ENCODE data around the gene TOPAZ1. TPM values are rescaled to one million over a fixed set of nuclear protein-coding genes. Genes with fewer than 3 reads are reported as not detected.

The TOPAZ1 gene
- polyA plus RNA-seq, 3 donors = not detected

DNA sequence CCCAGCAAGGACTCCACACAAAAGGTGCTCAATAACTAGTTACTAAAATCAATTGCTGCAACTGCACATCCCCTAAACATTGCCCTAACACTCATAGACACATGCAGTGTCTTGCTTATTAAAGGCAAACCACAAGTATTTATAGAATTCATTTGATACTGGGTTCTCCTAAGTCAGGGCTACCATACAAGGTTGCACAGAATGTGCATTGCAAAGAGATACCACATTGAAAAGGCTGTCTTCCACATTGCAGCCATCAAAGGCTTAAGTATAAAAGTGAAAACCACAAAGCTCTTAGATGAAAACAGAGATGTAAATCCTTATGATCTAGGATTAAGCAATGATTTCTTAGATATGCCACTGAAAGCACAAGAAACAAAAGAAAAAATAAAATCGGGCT, 33.6 kb upstream of the TOPAZ1 start:
- H3K27ac ChIP-seq (ENCODE audit: low read depth in 1 of 2, low read length in 2 of 2) = no peak overlapping the region
- no peak overlapping the region for H3K9ac ChIP-seq (ENCODE audit: insufficient read depth, low read length, poor library complexity, severe bottlenecking)
- no peaks in the 10 kb centered on the region for H3K4me1 ChIP-seq (ENCODE audit: control insufficient read depth in 1 of 2, insufficient read depth in 2 of 2, low read length in 2 of 2)
- Mint-ChIP-seq H3K4me1 (peaks cover 9% of the 10 kb centered on the region), H3K9me3 (peaks cover 0 to 2% (median 0%) of the 10 kb centered on the region in 7 donors), H3K27me3 (ENCODE audit: low read depth in 3 of 3) (peaks cover 0 to 2% (median 2%) of the 10 kb centered on the region in 3 donors), H3K27ac (no peak overlapping the region), H3K36me3 (no peaks in the 10 kb centered on the region), H3K4me3 (no peak overlapping the region)
- H3K27me3 ChIP-seq (ENCODE audit: control insufficient read depth in 2 of 2, insufficient read depth in 2 of 2, low read length in 2 of 2) = no peaks in the 10 kb centered on the region
- no peaks in the 10 kb centered on the region for H3K79me2 ChIP-seq (ENCODE audit: insufficient read depth, low read length)
- no CpG with 5 or more reads among the region's 1 CpG for WGBS (ENCODE audit: insufficient coverage)
- no peak overlapping the region for H3K4me3 ChIP-seq (replicated peaks in 1 of 3; ENCODE audit: low read depth in 2 of 3, low read length in 3 of 3)
- H3K36me3 ChIP-seq (replicated peaks in 1 of 2; ENCODE audit: control insufficient read depth in 1 of 2, insufficient read depth in 2 of 2, low read length in 2 of 2) = no peaks in the 10 kb centered on the region
- H3K9me3 ChIP-seq (replicated peaks in 1 of 2; ENCODE audit: control insufficient read depth in 1 of 2, insufficient read depth in 1 of 2, low read length in 2 of 2) = no peaks in the 10 kb centered on the region
- intact Hi-C loops (cut with micrococcal nuclease) = no loop called here
- TF ChIP-seq CTCF (IDR thresholded peaks at IDR 0.05) = no peak
- H2AFZ ChIP-seq (ENCODE audit: insufficient read depth, low read depth, low read length, poor library complexity, severe bottlenecking) = no peak overlapping the region
- H3K4me2 ChIP-seq (replicated peaks; ENCODE audit: extremely low read depth, low read length, poor library complexity, severe bottlenecking) = no peak overlapping the region
- no peak for DNase-seq
- no peaks in the 10 kb centered on the region for H4K20me1 ChIP-seq (ENCODE audit: insufficient read depth, low read length)

DNA sequence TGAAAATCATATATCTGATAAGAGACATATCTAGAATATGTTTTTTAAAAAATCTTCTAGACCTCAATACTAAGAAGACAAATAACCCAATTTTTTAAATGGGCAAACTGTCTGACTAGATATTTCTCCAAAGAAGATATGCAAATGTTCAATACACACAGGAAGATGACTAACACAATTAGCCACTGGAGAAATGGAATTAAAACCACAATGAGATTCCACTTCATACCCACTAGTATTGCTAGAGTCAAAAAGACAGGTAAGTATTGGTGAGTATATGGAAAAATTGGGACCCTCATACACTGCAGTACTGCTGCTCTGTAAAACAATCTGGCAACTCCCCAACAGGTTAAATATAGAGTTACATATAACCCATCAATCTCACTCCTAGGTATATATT, 33.1 kb upstream of the TOPAZ1 start:
- Histone ChIP-seq H3K4me2 (replicated peaks; ENCODE audit: extremely low read depth, low read length, poor library complexity, severe bottlenecking) (no peak overlapping the region), H4K20me1 (ENCODE audit: insufficient read depth, low read length) (no peaks in the 10 kb centered on the region), H3K9me3 (replicated peaks in 1 of 2; ENCODE audit: control insufficient read depth in 1 of 2, insufficient read depth in 1 of 2, low read length in 2 of 2) (no peaks in the 10 kb centered on the region), H3K27me3 (ENCODE audit: control insufficient read depth in 2 of 2, insufficient read depth in 2 of 2, low read length in 2 of 2) (no peaks in the 10 kb centered on the region), H3K9ac (ENCODE audit: insufficient read depth, low read length, poor library complexity, severe bottlenecking) (no peak overlapping the region), H2AFZ (ENCODE audit: insufficient read depth, low read depth, low read length, poor library complexity, severe bottlenecking) (no peak overlapping the region), H3K4me1 (ENCODE audit: control insufficient read depth in 1 of 2, insufficient read depth in 2 of 2, low read length in 2 of 2) (no peaks in the 10 kb centered on the region), H3K36me3 (replicated peaks in 1 of 2; ENCODE audit: control insufficient read depth in 1 of 2, insufficient read depth in 2 of 2, low read length in 2 of 2) (no peaks in the 10 kb centered on the region), H3K79me2 (ENCODE audit: insufficient read depth, low read length) (no peaks in the 10 kb centered on the region), H3K4me3 (replicated peaks in 1 of 3; ENCODE audit: low read depth in 2 of 3, low read length in 3 of 3) (no peak overlapping the region), H3K27ac (ENCODE audit: low read depth in 1 of 2, low read length in 2 of 2) (no peak overlapping the region)
- no peaks in the 10 kb centered on the region for H3K36me3 Mint-ChIP-seq
- peaks cover 9% of the 10 kb centered on the region for H3K4me1 Mint-ChIP-seq
- H3K27ac Mint-ChIP-seq = no peak overlapping the region
- H3K9me3 Mint-ChIP-seq = peaks cover 0 to 2% (median 0%) of the 10 kb centered on the region in 7 donors
- TF ChIP-seq CTCF (IDR thresholded peaks at IDR 0.05) = no peak
- peaks cover 0 to 2% (median 2%) of the 10 kb centered on the region in 3 donors for H3K27me3 Mint-ChIP-seq (ENCODE audit: low read depth in 3 of 3)
- intact Hi-C loops (cut with micrococcal nuclease) = no loop called here
- no peak for DNase-seq
- no peak overlapping the region for H3K4me3 Mint-ChIP-seq
